NCI-H1092 treated with DMSO at 0.1 percent for 48 hours (cell line): Measurements from ENCODE around the gene XPR1.
"Not testable (repeated sequence)": the region's sequence is repeated elsewhere in the genome, so short reads cannot be mapped to it uniquely, and the experiment has no call there.

Experiments used
- DNase-seq: peaks from one replicate; lab custom pipeline; 2025; lab: John Stamatoyannopoulos, UW

Gene XPR1

DNA sequence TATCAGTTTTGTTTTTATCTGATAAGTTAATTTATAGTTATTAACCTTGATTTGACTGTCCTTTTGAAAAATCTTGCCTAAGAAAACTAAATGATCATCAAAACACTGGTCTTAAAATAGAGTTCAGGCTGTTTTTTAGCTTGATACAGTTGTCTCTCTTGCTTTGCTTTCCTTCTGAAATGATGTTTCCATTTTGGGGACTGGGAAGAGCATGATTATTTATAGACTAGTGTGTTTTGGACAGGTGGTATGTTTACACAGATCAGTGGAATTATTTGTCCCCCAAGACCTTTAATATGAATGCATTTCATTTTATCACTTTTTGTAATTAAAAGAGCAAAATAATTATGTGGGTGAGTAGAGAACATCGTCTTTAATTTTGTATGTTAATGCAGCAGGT, 90.8 kb downstream of the XPR1 start:
- no peak for DNase-seq

DNA sequence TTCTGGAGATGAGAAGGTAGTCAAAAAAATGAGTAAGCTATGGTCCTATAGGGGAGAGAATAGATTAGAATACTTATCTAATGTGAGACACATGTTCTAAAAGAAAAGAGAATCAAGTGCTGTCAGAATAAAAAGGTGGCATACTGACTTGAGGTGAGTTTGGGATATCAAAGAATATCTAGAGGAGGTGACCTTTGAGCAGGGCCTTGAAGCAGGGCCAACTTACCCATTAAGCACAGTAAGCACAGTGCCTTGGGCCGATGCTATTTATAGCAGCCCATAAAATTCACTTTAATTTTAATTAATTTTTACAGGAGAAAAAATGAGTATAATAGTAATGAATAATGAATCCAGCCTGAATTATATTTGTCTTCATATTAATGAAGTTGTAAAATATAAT, 92.2 kb downstream of the XPR1 start:
- no peak for DNase-seq

DNA sequence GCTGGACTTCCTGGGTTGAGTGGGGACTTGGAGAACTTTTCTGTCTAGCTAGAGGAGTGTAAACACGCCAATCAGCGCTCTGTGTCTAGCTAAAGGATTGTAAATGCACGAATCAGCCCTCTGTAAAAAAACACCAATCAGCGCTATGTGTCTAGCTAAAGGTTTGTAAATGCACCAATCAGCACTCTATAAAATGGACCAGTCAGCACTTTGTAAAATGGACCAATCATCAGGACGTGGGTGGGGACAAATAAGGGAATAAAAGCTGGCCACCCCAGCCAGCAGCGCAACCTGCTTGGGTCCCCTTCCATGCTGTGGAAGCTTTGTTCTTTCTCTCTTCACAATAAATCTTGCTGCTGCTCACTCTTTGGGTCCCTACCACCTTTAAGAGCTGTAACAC, 94.2 kb downstream of the XPR1 start:
- DNase-seq = not testable (repeated sequence)

DNA sequence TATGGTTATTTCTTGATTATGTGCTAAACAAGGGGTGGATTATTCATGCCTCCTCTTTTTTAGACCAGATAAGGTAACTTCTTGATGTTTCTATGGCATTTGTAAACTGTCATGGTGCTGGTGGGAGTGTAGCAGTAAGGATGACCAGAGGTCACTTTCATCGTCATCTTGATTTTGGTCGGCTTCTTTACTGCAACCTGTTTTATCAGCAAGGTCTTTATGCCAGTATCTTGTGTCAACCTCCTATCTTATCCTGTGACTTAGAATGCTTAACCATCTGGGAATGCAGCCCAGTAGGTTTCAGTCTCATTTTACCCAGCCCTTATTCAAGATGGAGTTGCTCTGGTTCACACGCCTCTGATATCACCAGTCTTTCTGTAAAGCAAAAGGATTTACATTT, 95.9 kb downstream of the XPR1 start:
- not testable (repeated sequence) for DNase-seq

DNA sequence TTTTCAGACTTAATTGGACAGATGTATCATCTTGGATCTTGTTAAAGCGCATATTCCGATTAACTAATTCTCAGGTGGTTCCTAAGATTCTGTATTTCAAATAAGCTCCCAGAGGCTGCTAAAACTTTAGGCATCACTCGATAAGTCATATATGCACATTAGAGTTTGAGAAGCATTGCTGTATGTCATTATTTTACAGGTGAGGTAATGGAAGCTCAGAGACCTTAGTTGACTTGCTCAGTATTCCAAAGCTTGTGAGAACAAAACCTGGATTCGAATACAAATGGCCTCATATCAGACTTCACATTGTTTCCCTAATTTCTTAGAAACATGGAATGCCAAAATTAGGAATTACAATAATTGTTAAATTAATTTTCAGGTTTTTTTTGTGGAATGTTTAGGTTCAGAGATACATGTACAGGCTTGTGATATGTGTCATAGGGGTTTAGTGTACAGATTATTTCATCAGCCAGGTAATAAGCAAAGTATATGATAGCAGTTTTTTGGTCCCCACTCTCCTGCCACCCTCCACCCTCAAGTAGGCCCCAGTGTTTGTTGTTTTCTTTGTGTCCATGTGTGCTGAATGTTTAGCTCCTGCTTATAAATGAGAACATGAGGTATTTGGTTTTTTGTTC, 96.8 kb downstream of the XPR1 start:
- DNase-seq = no peak

DNA sequence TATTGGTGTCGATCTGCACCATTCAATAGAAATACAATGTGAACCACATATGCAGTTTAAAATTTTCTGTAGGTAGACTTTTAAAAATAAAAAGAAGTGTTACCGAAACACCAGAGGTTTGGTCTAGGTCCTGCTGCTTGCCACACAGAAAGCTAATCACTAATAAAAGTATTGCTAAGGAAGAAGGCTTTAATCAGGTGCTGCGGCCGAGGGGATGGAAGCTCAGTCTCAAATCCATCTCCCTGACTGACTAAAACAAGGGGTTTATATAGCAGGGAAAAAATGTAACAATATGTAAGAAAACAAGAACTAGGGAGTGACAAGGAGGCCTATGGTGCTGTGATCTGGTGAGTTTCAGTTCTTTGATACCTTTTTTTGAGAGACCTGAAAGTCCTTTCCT, 99.3 kb downstream of the XPR1 start:
- DNase-seq = no peak

DNA sequence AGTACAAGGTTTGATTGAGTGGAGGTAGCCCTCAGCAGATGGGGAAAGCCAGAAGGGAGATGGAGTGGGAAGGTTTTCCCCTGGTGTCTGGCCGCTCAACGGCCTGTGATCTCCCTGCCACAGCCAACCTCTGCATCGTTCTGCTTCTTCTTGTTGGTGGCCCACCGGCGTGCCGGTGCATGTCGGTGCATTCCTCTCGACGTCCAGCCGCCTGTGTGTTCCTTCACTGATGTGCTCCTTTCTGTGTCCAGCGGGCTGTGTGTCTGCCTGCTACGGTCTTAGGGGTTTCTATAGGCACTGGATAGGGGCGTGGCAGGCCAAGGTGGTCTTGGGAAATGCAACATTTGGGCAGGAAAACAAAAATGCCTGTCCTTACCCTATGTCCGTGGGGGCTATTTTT, 101.0 kb downstream of the XPR1 start:
- DNase-seq = no peak

DNA sequence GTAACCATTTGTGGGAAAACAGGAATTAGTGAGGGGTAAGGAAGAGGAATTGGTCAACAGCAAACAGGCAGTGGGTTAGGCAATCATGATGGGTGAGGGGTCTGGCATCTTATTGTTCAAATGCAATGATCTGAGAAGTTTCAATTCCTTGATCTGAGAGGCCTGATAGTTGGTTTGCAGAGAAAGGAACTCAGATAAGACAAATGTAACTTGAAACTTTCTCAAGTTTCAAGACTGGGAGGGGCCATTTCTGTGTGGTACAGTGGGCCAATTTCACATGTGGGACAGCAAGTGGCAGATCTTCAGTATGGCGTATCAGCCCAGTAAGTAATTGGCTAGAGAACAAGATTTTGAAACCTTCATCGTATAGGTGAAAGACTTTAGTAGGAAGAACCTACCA, 102.5 kb downstream of the XPR1 start:
- DNase-seq = no peak

DNA sequence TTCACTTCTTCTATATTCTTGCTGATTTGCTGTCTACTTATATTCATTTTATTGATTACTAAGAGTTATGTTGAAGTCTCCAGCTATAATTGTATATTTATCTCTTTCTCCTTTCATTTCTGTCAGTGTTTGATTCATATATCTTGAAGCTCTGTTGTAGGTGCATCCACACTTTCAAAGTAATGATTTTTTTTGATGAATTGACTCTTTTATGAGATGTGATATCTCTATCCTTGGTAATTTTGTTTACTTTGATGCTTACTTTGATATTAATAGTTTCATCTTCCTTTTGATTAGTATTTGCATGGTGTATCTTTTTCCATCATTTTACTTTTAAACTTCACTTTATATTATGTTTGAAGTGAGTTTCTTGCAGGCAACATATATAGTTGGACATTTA, 110.8 kb downstream of the XPR1 start:
- DNase-seq = no peak

DNA sequence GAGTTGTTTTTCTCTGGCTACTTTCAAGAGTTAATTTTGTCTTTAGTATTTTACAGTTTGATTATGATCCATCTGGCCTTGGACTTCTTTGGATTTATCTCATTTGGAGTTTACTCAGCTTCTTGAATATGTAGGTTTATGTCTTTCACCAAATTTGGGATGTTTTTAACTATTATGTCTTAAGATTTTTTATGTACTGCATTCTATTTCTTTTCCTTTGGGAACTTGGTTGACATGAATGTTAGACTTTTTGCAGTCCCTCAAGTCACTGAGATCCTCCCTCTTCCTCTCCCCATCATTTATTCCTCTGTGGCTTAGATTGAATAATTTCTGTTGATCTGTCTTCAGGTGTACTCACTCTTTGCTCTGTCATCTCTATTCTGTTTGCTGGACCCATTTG, 112.0 kb downstream of the XPR1 start:
- no peak for DNase-seq

DNA sequence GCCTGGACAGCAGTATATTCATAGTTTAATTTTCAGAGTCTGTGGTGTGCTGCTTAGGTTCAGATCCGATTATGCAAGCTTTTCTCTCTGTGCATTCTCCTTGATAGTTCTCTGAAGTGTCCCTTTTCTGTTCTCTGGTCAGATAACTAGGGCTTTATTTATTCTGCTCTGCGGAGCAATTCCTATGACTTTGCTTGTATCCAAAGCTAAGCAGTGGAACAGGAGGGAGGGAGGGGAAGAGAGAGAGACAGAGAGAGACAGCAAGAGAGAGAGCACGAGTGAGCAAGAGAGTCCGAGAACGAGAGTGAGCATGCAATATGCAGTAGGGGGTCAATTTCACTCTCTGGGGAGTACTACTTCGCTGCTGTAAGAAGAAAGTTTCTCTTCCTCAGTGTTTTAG, 113.3 kb downstream of the XPR1 start:
- no peak for DNase-seq

DNA sequence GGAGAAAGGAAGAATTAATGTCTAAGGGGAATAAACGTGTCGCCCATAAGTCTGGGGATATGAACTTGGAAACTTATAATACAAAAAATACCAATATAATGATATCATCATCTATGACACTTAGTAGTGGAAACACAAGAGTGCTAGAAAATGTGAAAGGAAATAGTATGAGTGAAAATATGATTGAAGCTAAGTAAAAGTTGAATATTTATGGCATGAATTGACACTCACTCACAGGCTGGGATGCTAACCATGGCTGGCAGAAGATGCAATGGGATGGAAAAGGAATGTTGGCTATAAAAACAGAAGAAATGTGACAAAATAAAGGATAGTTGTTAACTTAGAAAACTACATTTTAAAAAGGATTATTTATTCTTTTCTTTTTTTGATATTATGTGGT, 120.1 kb downstream of the XPR1 start:
- DNase-seq = no peak

DNA sequence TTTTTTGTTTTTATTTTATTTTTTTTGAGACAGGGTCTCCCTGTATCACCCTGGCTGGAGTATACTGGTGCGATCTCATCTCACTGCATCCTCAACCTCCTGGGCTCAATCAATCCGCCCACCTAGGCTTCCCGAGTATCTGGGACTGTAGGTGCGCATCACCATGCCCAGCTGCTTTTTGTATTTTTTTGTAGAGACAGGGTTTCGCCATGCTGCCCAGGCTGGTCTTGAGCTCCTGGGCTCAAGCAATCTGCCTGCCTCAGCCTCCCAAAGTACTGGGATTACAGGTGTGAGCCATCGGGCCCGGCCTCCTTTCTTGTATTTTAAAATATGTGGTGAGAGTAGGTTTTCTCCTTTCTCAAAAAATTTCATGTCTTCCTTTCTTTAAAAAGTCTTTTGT, 122.6 kb downstream of the XPR1 start:
- no peak for DNase-seq

DNA sequence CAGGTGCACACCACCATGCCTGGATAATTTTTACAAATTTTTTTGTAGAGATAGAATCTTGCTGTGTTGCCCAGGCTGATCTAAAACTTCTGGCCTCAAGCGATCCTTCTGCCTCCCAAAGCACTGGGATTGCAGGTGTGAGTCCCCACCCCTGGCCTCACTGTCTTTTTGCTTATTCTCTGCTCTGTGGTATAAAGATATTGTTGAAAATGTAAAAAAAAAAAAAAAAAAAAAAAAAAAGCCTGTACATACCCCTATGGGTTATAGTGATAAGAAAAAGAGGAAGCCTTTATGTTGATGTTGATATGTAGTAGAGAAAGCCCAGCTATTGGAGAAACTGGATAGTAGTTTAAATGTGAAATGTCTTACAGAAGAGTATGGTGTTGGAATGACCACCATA, 125.8 kb downstream of the XPR1 start:
- DNase-seq = no peak

DNA sequence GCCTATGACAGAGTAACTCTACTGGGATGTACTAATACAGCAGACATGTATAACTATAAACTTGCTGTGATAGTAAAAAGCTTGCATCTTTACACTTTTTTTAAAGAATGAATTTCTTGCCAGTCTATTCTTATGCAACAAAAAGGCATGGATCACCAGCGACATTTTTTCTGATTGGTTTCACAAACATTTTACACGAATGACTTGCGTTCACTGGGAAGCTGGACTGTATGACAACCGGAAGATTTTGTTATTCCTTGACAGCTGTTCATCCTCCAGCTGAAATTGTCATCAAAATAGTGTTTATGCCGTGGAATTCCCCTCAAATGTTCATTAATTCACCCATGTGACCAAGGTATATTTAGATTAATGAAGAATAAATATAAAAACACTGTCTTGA, 131.0 kb downstream of the XPR1 start:
- DNase-seq = no peak

DNA sequence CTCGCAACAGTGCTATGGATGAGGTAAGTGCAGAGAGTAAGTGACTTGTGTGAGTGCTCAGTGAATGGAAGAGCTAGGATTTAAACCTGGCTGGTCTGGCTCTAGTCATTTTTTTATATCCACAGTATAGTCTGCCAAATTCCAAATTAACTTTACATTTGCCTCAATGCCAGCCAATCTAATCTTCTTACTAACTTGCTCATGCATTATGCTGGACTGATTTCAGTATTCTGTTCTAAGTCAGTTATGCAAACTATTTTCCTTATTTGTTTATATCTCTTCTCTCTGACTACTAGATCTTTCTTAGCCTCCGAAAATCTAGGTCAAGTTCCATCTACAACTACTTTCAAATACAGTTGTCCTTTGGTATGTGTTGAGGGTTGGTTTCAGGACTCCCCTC, 133.3 kb downstream of the XPR1 start:
- DNase-seq = no peak

DNA sequence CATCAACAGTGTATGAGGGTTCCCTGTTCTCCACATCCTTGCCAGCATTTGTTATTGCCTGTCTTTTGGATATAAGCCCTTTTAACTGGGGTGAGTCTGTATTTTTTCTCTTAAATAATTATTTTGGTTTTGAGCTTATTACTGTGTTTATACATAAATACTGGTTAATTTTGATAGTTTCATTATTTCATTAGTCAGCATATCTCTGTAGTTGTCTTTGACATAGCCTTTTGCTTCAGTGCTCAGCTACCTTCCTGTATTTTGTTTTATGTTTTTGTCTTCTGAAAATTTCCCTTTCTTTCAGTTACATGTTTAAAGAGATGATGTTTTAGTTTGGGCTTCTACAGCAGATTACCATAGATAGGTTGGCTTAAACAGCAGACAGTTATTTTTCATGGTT, 138.1 kb downstream of the XPR1 start:
- DNase-seq = no peak

DNA sequence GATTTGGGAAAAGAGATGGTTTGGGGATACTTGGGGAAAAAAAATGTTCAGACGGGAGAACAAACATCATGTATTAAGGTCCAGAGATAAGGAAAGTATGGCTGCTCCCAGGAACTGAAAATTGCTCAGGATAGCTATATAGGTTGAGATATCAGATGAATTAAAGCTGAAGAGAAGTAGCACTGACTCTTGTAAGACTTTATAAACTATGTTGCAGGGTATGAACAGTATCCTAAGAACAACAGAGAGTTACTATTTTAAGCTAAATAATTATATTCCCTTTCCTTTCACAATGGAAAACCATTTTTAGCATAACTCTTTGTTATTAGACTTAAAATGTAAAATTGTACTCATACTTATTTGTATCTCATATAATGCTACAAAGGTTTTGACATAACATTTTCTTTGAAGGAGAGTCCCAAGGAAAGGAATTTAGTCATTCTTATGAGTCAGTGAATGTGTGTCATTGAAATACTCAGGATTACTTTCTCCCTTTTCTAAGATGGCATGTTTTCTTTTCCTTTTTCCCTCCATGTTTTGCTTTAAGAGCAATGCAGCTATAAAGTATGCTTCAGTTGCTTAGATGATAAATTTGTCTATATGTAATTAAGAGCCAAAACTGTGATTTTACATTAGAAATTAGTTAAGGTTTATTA, 141.5 kb downstream of the XPR1 start:
- DNase-seq = no peak

DNA sequence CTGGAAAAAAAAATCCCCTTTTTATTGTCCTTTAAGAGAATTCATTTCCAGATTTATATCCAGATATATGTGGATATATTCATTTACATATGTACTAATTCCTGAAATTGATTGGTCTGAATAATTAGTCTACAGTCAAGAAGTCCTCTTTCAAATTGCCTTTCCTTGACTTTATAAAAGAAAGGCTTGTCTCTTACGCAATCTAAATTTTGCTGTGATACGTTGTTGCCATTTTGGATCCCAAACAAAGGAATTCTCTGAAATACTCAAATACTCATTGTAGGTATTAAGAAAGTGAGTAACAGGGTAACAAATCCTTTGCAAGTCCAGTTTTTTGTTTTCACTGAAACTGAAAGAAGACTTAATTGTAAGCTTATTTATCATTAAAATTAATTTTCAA, 144.0 kb downstream of the XPR1 start:
- no peak for DNase-seq

DNA sequence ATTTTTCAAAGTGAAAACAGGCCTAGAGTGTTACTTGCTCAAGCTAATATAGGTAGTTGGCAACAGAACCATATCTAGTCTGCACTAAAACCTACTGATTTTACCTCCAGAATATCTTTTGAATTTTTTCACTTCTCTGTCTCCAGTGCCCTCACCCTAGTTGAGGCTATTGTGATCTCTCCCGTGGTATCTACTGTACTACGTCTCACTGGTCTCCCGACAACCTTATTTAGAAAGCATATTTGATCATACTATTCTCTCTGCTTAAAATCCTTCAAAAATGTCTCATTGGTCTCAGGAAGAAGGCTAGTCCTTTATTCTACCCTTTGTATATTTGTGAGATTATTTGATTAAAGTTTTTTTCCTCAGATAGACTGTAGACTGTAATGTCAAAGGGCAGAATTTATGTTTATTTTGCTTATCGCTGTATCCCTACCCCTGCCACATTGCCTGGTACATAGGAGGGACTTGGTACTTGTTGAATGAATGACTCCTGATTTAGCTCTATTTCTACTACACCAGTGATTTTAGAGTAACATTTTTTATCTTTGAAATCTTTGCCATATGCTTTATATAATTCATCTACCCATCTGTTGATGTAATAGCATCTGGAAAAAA, 145.4 kb downstream of the XPR1 start:
- DNase-seq = no peak

DNA sequence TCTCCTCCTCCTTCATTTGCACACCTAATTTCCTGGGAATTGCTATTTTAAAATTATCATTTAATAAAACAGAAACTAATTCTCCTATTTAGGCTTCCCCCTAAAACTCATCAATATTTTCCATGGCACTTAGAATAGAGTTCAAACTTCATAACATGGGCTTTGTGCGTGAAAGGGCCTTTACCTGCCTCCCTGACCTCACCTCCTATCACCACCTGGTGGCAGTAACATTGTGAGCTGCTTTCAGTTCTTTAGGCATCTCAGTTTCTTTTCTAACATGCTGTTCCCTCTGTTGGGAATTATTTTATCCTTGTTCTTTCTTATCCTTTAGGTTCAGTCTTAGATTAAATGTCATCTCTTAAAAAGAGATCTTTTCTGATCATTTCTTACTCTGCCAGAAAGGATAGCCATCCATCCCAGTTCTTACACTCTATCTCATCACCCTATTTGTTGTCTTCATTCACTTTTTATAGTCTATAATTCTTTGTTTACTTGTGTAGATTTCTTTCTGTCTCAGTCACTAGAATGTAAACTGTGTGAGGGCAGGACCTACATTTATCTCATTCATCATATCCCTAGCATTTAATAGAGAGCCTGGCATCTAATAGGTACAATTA, 147.1 kb downstream of the XPR1 start:
- DNase-seq = peak; percentile 10

DNA sequence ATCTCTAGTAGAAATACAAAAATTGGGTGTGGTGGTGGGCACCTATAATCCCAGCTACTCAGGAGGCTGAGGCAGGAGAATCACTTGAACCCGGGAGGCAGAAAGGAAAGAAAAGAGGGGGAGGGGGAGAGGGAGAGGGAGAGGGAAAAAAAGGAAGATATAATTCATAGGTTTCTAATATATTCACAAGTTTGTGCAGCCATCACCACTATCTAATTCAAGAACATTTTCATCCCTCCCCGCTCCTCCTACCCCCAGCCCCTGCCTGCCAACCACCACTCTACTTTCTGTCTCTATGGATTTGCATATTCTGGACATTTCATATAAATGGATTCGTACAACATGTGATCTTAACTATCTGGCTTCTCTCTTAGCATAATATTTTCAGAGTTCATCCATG, 147.8 kb downstream of the XPR1 start:
- no peak for DNase-seq

DNA sequence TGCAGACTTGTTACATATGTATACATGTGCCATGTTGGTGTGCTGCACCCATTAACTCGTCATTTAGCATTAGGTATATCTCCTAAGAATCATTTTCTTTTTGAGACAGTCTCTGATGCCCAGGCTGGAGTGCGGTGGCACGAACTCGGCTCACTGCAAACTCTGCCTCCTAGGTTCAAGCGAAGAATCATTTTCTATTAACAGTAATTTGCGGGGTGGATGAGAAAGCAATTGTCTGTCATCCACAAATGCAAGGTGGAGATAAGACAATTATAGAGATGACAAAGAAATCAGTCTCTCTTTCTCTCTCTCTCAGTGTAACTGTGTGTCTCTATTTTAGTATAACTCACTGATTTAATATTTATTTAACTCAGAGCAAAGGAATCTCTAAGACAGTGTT, 149.9 kb downstream of the XPR1 start:
- no peak for DNase-seq
